Esophagus muscularis mucosa (tissue), 3 donors: ENCODE data around the gene DNAJB12.

Experiments
- EP300 ChIP-seq: sonication (generic); formaldehyde crosslinking; IDR thresholded peaks from one replicate; pipeline ENCODE4 v1.6.1; 2017; ENCODE audit warnings: antibody characterized with exemption
- TF ChIP-seq, protein P1 (sequence below), 3 experiments: fragments of 200-600 bp in 2 of 3; fragments of 450-650 bp in 1 of 3; sonication (generic) in 2 of 3; IDR thresholded peaks; one replicate each; pipeline ENCODE4 v1.5.1; 2017 to 2019; ENCODE audit warnings: antibody characterized with exemption in 3 of 3, mild to moderate bottlenecking in 2 of 3, moderate library complexity in 1 of 3

DNA sequence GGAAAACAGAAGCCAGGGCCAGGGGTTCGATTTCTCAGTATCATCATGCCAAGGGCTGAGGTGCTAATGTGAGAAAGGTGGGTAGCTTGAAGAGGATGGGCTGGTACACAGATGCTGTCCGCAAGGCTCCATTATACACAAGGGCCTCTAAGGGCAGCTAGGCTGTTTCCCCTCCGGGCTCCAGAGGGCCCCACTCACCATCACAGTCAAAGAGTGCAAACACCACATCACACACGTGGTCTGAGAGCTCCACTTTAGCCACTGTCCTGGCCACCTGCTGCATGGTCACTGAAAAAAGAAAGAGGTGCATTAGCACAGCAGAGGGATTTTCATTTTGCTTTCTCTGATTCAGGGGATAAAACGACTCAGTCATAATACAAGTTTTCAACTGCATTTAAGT lies 20.9 kb upstream of the DNAJB12 start:
- TF ChIP-seq, protein P1, sequence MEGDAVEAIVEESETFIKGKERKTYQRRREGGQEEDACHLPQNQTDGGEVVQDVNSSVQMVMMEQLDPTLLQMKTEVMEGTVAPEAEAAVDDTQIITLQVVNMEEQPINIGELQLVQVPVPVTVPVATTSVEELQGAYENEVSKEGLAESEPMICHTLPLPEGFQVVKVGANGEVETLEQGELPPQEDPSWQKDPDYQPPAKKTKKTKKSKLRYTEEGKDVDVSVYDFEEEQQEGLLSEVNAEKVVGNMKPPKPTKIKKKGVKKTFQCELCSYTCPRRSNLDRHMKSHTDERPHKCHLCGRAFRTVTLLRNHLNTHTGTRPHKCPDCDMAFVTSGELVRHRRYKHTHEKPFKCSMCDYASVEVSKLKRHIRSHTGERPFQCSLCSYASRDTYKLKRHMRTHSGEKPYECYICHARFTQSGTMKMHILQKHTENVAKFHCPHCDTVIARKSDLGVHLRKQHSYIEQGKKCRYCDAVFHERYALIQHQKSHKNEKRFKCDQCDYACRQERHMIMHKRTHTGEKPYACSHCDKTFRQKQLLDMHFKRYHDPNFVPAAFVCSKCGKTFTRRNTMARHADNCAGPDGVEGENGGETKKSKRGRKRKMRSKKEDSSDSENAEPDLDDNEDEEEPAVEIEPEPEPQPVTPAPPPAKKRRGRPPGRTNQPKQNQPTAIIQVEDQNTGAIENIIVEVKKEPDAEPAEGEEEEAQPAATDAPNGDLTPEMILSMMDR (IDR thresholded peaks at IDR 0.05) = no peak
- TF ChIP-seq EP300 = no peak
